GM12892 (cell line): ENCODE measurements around the gene VANGL1.

Experiments
- POLR2A ChIP-seq: IDR thresholded peaks from 2 replicates; pipeline ENCODE4 v1.6.1; 2011; ENCODE audit warnings: low read depth, low read length, control low read depth
- POLR2AphosphoS5 ChIP-seq: IDR thresholded peaks from 2 replicates; pipeline ENCODE4 v1.6.1; 2011; ENCODE audit warnings: low read depth, low read length, control low read depth
- TAF1 ChIP-seq: IDR thresholded peaks from 2 replicates; pipeline ENCODE4 v1.6.1; 2011; ENCODE audit warnings: low read depth, mild to moderate bottlenecking, control low read depth, low read length, borderline replicate concordance

DNA sequence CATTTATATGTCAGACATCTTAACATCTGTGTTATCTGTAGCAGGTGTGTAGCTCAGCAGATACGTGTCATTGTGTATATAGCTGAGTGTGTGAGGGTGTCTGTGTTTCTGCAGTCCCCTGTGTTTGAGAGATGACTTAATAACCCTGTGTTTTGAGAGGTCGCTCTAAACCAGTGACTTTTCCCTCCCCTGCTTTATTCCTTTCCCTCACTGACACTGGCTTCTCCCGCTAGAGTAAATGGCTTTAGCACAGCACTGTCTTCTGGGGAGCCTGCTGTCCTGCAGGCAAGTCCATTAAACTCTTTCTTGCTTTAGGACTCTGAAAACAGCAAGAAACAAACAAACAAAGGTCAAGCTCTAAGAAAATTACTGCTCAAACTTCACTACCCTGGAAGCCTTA is 53.0 kb downstream of the VANGL1 start:
- no peak for TF ChIP-seq POLR2A
- TF ChIP-seq TAF1 = no peak
- TF ChIP-seq POLR2AphosphoS5 = no peak
